Kasumi-1 (cell line): ENCODE data around the gene DEPDC5.
"Not testable (repeated sequence)": the region's sequence is repeated elsewhere in the genome, so short reads cannot be mapped to it uniquely, and the experiment has no call there.

Experiments
- DNase-seq, 2 experiments: peaks; one replicate each; lab custom pipeline; 2025; lab: John Stamatoyannopoulos, UW

Gene DEPDC5

DNA sequence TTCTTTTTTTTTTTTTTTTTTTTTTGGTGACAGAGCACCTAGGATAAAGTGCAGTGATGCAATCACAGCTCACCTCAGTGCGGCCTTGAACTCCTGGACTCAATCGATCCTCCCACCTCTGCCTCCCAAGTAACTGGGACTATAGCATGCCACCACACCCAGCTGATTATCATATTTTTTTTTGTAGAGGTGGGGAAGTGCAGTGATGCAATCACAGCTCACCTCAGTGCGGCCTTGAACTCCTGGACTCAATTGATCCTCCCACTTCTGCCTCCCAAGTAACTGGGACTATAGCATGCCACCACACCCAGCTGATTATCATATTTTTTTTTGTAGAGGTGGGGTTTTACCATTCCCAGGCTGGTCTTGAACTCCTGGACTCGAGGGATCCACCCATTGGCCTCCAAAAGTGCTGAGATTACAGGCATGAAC, 61.6 kb downstream of the DEPDC5 start:
- DNase-seq: not testable (repeated sequence)

DNA sequence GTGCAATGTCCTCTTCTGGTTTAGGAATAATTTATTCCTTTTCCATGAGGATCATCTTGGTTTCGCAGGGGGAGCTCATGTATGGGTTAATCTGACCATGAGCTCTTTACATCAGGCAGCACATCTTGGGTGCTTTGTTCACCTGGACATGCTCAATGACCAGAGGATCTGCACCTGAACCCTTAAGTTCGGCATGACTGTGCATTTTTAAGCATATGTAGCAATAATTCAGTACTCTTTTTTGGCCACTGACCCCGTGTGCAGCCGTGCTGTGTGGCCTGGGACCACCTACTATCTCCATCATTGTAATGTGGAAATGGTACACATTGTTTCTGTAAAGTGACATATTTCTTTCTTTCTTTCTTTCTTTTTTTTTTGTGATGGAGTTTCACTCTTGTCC, 62.9 kb downstream of the DEPDC5 start:
- no peak for DNase-seq

- DNase-seq: no peak
Observed at GRCh38 chr22:31818481-31819392, 64.9 kb downstream of the DEPDC5 start.

DNA sequence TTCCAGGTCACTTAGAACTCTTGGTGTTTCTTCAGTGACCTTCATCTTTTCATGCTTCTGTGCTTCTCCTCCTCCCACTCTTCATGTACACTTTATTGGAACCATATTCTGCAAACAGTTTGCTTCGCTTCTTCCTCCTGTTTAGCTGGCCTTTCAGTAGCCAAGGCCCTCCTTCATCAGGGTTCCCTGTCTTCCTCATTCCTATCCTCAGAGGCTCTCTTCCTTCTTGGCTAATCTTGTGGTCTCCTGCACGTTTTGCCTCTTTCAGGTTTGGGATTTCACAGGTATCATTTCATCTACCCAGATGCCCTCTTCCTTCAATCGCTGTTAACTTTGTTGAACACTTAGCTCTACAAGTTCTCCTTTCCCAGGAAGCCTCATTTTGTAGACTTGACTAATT, 66.8 kb downstream of the DEPDC5 start:
- DNase-seq: no peak

DNA sequence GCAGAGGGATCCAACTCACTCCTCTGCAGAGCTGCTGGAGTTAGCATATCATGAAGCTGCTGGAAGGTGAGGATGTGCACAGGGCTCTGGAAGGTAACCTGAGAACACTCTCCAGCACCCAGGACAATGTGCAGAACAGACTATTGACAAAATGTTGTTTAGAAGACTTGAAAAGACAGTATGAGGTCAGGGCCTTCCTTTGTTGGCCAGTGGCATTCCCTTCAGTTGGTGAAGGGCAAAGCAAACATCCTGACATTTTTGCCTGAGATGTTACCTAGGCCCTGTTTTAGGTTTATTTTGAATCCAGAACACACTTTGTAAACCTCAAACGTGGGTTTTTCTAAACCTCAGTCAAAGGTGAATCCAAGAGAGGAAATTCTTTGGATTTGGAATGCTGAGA, 67.8 kb downstream of the DEPDC5 start:
- DNase-seq: no peak

DNA sequence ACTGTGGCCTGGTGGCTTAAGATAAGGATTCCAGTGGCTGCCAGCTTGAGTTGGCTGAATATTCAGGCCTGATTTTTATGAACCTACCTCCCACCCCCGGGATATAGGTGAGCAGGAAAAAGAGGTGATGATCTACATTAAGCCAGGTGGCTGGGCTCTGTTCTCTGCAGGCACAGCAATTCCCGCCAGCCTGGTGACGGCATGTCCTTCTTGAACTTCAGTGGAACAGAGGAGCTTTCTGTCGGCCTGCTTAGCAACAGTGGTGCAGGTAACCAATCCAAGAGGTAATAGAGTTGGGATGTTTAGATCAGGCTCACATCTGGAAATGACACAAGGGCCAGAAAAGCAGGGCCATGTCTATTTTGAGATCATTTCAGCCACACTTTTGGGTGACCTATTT, 68.7 kb downstream of the DEPDC5 start:
- no peak for DNase-seq

DNA sequence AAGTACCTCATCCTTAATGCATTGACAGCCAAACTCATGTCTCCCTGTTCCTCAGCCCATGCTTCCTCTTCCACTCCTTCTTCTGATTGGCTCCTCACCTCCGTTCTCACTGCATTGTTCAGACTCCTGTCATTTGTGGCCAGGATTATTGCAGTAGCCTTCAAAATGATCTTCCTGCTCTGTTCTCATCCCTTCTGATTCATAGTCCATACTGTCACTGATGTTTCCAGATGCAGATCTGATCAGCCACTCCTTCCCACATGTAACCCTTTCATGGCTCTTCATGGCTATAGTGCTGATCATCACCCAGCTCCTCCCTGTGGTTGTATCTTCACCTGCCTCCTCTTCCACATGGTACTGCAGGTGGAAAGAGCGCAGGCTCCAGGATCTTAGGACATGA, 71.7 kb downstream of the DEPDC5 start:
- no peak for DNase-seq

GRCh38 chr22:31826443-31826842, 72.6 kb downstream of the DEPDC5 start:
- DNase-seq: no peak

- DNase-seq: no peak
Observed at GRCh38 chr22:31828739-31829138, 74.9 kb downstream of the DEPDC5 start.

GRCh38 chr22:31829505-31829904, 75.7 kb downstream of the DEPDC5 start:
- DNase-seq: no peak

DNA sequence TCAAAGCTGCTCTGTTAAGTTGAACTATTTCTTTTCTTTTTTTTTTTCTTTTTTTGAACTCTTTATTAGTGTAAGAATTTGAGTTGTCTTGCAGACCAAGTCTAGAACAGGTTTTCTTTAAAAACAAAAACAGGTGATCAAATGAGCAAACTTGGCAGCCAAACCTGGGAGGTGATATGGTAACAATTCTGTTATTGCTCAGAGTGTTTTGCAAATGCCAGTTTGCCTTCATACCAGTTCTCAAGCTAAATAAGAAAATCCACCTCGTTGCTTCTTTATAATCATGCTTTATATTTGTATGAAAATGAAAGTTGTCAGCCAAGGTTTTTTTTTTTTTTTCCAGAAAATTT, 76.9 kb downstream of the DEPDC5 start:
- DNase-seq: no peak

- DNase-seq: no peak
Observed at GRCh38 chr22:31833930-31834329, 80.1 kb downstream of the DEPDC5 start.

DNA sequence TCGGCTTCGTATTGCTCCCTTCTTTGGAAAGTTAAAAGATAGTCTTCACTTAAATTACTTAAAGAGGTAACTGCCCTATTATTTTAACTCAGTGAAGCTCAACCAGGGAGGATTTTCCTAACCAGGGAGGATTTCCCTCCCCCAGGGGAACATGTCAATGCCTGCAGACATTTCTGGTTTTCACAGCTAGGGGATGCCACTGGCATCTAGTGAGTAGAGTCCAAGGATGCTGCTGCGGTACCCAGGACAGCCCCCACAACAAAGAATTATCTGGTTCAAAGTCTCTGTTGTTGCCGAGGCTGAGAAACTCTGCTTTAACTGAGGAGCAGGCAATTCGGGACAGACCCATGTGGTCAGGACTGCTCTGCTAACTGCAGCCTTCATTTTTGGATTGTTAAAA, 82.2 kb downstream of the DEPDC5 start:
- no peak for DNase-seq

DNA sequence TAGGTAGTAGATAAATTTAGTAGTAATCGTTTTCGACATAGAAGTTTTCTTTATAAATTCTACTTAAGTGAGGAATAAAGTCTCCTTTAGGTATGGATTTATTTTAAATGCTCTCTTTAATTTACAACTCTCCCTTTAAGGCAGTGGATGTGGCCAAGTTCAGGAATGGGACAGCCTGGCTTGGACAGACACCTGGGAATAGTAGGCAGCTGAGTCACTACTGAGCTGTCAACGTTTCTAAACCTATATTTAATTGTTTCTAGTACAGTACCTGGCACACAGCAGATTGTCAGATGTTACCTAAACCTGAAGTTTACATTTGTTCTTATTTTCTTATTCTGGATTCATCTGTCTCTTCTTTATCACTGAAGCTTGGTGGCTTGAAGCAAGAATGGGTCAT, 85.1 kb downstream of the DEPDC5 start:
- no peak for DNase-seq

DNA sequence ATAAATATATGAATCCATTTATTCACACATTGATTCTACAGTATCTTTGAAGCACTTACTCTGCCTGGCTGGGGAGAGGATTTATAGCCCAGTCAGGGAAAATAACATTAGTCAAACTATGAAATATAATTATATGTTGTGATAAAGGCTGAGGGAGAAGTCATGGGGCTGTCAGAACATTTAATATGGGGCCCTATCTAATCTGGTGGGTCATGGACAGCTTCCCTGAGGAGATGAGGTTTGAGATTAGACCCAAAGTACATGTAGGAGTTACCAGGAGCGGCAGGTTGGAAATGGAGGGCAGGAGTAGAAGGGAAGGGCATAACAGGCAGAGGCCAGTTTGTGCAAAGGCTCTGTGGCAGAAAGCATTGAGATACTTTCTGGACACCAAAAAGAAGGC, 86.2 kb downstream of the DEPDC5 start:
- DNase-seq: no peak

DNA sequence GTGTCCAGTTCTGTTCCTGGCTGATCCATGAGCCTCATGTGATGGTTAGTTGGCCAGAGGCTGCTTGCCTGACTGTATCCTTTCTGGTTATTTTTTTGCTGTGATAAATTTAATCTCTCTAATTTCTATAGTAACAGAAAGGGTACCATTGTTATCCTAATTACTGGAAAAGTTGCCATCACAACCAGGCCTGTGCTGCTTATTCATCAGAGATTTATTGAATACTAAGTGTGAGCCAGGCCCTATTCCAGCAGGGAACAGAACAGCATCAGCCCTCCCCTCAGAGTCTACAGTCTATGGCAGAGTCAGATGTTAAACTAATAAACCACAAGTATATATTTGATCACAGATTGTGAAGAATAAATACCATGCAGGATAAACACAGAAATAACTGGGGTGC, 86.8 kb downstream of the DEPDC5 start:
- DNase-seq: no peak

- DNase-seq: no peak
Observed at GRCh38 chr22:31841078-31841827, 87.4 kb downstream of the DEPDC5 start.

DNA sequence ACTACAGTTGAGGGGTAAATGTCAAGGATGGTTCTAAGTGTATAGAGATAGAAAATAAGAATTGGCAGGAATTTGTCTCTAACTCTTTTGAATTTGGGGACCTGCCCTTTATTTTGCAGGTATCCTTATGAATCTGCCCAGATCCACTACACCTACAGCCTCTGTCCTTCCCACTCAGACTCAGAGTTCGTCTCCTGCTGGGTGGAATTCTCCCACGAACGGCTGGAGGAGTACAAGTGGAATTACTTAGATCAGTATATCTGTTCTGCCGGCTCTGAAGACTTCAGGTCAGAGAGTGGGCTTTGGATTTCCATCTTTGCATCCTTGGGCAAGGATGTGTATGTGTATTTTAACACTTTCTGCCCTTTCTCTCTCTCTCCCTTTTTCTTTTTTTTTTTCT, 89.7 kb downstream of the DEPDC5 start:
- no peak for DNase-seq

DNA sequence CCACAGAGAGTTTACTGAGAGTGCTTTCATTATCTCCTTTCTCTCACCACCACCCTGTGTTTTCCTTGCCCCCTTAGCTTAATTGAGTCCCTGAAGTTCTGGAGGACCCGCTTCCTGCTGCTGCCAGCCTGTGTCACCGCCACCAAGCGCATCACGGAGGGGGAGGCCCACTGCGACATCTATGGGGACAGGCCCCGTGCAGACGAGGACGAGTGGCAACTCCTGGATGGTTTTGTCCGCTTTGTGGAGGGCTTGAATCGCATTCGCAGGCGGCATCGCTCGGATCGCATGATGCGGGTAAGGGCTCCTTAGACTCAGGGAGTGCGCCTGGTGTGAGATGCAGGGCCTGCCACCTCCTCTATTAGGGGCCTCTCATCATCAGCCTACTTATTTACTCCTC, 91.1 kb downstream of the DEPDC5 start:
- DNase-seq: no peak

- peak; percentile 7 to 9 for DNase-seq
Observed at GRCh38 chr22:31846161-31847115, 92.6 kb downstream of the DEPDC5 start.

DNA sequence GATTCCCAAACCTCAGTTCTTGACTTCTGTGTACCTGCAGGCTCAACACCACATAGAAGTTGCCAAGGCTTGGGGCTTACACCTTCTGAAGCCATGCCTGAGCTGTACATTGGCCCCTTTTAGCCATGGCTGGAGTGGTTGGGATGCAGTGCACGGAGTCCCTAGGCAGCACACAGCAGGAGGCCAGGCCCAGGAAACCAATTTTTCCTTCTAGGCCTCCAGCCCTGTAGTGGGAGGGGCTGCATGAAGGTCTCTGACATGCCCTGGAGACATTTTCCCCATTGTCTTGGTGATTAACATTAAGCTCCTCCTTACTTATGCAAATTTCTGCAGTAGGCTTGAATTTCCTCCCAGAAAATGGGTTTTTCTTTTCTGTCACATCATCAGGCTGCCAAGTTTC, 94.6 kb downstream of the DEPDC5 start:
- DNase-seq: no peak

DNA sequence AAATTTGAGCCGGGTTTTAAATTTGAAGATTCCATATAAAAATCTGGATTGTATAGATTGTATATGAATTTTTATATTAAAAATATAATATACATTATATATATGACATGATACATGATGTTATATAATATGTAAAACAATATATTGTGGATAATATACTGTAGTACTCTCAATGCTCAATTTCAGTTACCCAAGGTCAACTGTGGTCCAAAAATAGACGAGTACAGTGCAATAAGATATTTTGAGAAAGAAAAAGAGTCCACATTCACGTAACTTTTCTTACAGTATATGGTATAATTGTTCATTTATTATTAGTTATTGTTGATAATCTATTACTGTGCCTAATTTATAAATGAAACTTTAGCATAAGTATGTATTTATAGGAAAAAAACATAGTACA, 96.3 kb downstream of the DEPDC5 start:
- no peak for DNase-seq
